Ovary (tissue), 9 donors: ENCODE data around the gene TMEM35A. TPM values are rescaled to one million over a fixed set of nuclear protein-coding genes. Genes with fewer than 3 reads are reported as not detected.
"Not testable (repeated sequence)": the region's sequence is repeated elsewhere in the genome, so short reads cannot be mapped to it uniquely, and the experiment has no call there.

Experiments
- DNase-seq, 5 donors: peaks; one replicate each; pipeline ENCODE4 v3.0.0-alpha.2; 2019 to 2020
- H3K27ac ChIP-seq, 2 donors: fragments of 200-600 bp; one replicate each; pipeline versions ENCODE4 v1.5.1 to v1.8.0; 2019 to 2022
- H3K27me3 ChIP-seq: fragments of 200-600 bp; one replicate; pipeline ENCODE4 v1.8.0; 2022
- H3K36me3 ChIP-seq: fragments of 200-600 bp; sonication (generic); one replicate; pipeline ENCODE4 v1.5.1; 2019
- H3K4me1 ChIP-seq: one replicate; pipeline ENCODE4 v1.8.1; 2013; ENCODE audit warnings: mild to moderate bottlenecking, moderate library complexity; ENCODE audit not compliant: insufficient read depth
- H3K4me3 ChIP-seq: fragments of 200-600 bp; sonication (generic); one replicate; pipeline ENCODE4 v1.5.1; 2017
- H3K9me3 ChIP-seq, 2 donors: fragments of 200-600 bp in 1 of 2; sonication (generic) in 1 of 2; one replicate each; pipeline versions ENCODE4 v1.5.1 to v1.8.1; 2013 to 2019; ENCODE audit warnings: mild to moderate bottlenecking in 1 of 2, moderate library complexity in 1 of 2
- CTCF ChIP-seq, 3 donors: fragments of 450-650 bp in 2 of 3; fragments of 200-600 bp in 1 of 3; IDR thresholded peaks; one replicate each; pipeline versions ENCODE4 v1.5.1 to v1.8.0; 2016 to 2022; ENCODE audit warnings: antibody characterized with exemption in 3 of 3, mild to moderate bottlenecking in 1 of 3
- EP300 ChIP-seq: sonication (generic); formaldehyde crosslinking; IDR thresholded peaks from one replicate; pipeline ENCODE4 v1.6.1; 2017; ENCODE audit warnings: antibody characterized with exemption
- POLR2A ChIP-seq: fragments of 450-650 bp; IDR thresholded peaks from one replicate; pipeline ENCODE4 v1.6.1; 2017; ENCODE audit warnings: antibody characterized with exemption, mild to moderate bottlenecking, moderate library complexity
- WGBS, 3 donors: extraction: QIAGEN DNeasy Blood & Tissue Kit in 1 of 3; methylation state at CpG; one replicate each; pipeline versions ENCODE4 v1.1.5 to v1.1.7; 2013 to 2017; 5-methylcytosine and 5-hydroxymethylcytosine counted together
- intact Hi-C, 4 donors: fragments of 100-400 bp; cut with DNase I; formaldehyde crosslinking; loops; one replicate each; pipeline versions ENCODE4 v1.11.0 to v1.15.1; 2022 to 2023
- polyA plus RNA-seq, 2 donors: library from polyadenylated mRNA; stranded (reverse); fragments of 200-250 nt in 1 of 2; fragments of 350-450 nt in 1 of 2; fragmentation: Illumina TruSeq in 1 of 2; extraction: RNeasy Lipid Tissue Mini Kit (QIAGEN cat#74804) in 1 of 2; gene quantifications; one replicate each; pipeline ENCODE4 v1.2.3, GENCODE V29; 2013 to 2014
- total RNA-seq, 7 donors: library from RNA; depleted of rRNA in 2 of 7; stranded (reverse); fragments of >200 nt in 2 of 7; fragmentation: NEBNext Ultra II Directional in 3 of 7; extraction: Animal tissue kit (Norgen Biotek cat#: 25700) in 3 of 7; gene quantifications; one replicate each; pipeline versions ENCODE4 v1.1.0 to v1.2.4, GENCODE V29; 2016 to 2023
- donor health status: DM: no; HTN: no; CAD: no; lungs with moderate emphysema.
- donor health status: DM: no; HTN: no; CAD: no.
- donor health status: Bipolar disorder and iron deficiency.
- donor health status: DM: yes; HTN: yes; CAD: no.
- donor health status: DM: no; HTN: no; CAD: no.
- donor health status: DM: yes; HTN: yes; CAD: no.

Gene TMEM35A
- total and polyA plus RNA-seq, 9 donors, result 2.0 to 19.7 (median 3.8) TPM

GRCh38 chrX:101051153-101051548 lies 27.5 kb upstream of the TMEM35A start:
- WGBS, 3 donors, result 33 to 40% (median 38%) methylated on average over 5 of the region's 5 CpGs
- TF ChIP-seq POLR2A, result no peak
- Histone ChIP-seq H3K27ac (peak overlapping the region; percentile 22 to 71), H3K4me1 (no peaks in the 10 kb centered on the region), H3K4me3 (peak overlapping the region; percentile 50), H3K27me3 (no peaks in the 10 kb centered on the region), H3K9me3 (no peaks in the 10 kb centered on the region), H3K36me3 (no peaks in the 10 kb centered on the region)
- intact Hi-C loops, result no loop called here
- peak in 3 of 5 donors; percentile 21 to 38 (median 32) for DNase-seq

GRCh38 chrX:101051549-101052302 lies 27.0 kb upstream of the TMEM35A start, which contains the start of gene TRMT2B:
Gene TRMT2B, minus strand, starts transcription at chrX:101052111. Its CDS starts 9,822 bp downstream, at chrX:101042289.
- H3K9me3 ChIP-seq, result no peaks in the 10 kb centered on the region
- intact Hi-C loops, result no loop called here

DNA sequence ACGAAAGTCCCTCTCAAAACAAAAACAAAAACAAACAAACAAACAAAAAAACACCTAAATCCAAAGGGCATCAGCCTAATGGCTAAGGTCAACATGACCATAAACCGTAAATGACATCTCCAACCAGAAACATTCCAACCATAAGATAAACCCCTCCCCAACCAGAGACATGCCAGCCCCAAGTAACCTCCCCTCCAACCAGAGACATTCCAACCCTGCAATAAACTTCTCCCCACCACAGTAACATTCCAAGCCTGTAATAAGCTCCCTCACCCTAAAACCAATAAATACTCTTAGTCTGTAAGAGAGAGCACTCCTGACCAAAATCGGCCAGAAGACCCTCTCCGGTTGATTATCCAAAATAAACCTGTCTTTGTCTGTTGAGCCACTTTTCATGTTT lies 22.1 kb upstream of the TMEM35A start:
- H3K27me3 ChIP-seq, H3K4me1 ChIP-seq, intact Hi-C loops, H3K27ac ChIP-seq, H3K36me3 ChIP-seq, H3K4me3 ChIP-seq, DNase-seq, H3K9me3 ChIP-seq: not testable (repeated sequence)
- 70 to 81% (median 71%) methylated on average over 4 of the region's 4 CpGs for WGBS, 3 donors

More at GRCh38 chrX:101051549-101052302, 27.0 kb upstream of the TMEM35A start, which contains the start of gene TRMT2B:
- DNase-seq, result peak; percentile 63 to 79 (median 74)
- peak within 1 kb of the TSS; percentile 50 for H3K4me3 ChIP-seq
- peak within 1 kb of the TSS; percentile 22 to 71 for H3K27ac ChIP-seq
- H3K27me3 ChIP-seq, result no peaks in the 10 kb centered on the region
- H3K4me1 ChIP-seq, result no peaks in the 10 kb centered on the region
- TF ChIP-seq CTCF (IDR thresholded peaks at IDR 0.05) (no peak), EP300 (no peak), POLR2A (no peak)
- H3K36me3 ChIP-seq, result no peaks in the 10 kb centered on the region
- WGBS, 3 donors, result 26 to 38% (median 26%) methylated on average over 43 of the region's 43 CpGs

DNA sequence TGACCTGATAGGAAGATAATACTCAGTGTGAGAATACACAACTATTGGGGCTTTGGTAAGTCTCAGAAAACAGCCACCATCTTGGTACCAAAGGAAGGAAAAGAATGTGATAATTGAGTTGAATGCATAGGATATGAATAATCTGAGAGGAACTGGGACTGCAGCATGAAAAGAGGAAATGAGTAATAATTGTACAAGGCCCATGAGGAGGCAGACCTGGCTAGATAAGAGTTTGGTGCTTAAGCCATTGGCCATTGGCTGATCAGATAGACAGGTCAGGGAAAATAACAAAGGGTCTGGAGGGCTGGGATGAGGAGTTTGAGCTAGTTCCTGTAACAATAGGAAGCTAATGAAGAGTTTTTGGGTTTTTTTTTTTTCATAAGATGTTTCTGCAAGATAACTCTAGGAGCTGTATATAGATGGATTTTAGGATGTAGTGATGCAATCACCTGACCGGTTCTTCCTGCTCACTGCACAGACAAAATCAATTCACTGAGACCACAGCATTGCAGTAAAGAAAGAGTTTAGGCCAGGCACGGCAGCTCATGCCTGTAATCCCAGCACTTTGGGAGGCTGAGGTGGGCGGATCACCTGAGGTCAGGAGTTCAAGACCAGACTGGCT lies 21.5 kb upstream of the TMEM35A start:
- Histone ChIP-seq H3K4me3 (no peak overlapping the region), H3K36me3 (no peaks in the 10 kb centered on the region), H3K9me3 (no peaks in the 10 kb centered on the region), H3K27me3 (no peaks in the 10 kb centered on the region), H3K27ac (no peak overlapping the region), H3K4me1 (no peaks in the 10 kb centered on the region)
- intact Hi-C loops, result no loop called here
- no peak for DNase-seq
- 72 to 88% (median 73%) methylated on average over 3 of the region's 3 CpGs for WGBS, 3 donors
- TF ChIP-seq EP300 (no peak), CTCF (IDR thresholded peaks at IDR 0.05) (no peak), POLR2A (no peak)

GRCh38 chrX:101062176-101062575 lies 16.5 kb upstream of the TMEM35A start:
- Histone ChIP-seq H3K27ac (no peak overlapping the region), H3K9me3 (no peaks in the 10 kb centered on the region), H3K4me1 (no peaks in the 10 kb centered on the region), H3K36me3 (no peaks in the 10 kb centered on the region), H3K4me3 (no peak overlapping the region), H3K27me3 (no peaks in the 10 kb centered on the region)
- DNase-seq, result no peak
- intact Hi-C loops, result no loop called here
- no peak for TF ChIP-seq POLR2A
- TF ChIP-seq EP300, result no peak
- no peak for TF ChIP-seq CTCF (IDR thresholded peaks at IDR 0.05)
